SHP77 (cell line): ENCODE results near the gene NPEPPS.
A peak's percentile ranks its signal among the peaks of the same experiment; 100 is the strongest.
"Not testable (repeated sequence)": the region's sequence is repeated elsewhere in the genome, so short reads cannot be mapped to it uniquely, and the experiment has no call there.

Experiments
- DNase-seq, 2 experiments: peaks; one replicate each; lab custom pipeline; 2025; lab: John Stamatoyannopoulos, UW

The NPEPPS gene

GRCh38 chr17:47561698-47562405 is 30.9 kb downstream of the NPEPPS start:
- not testable (repeated sequence) for DNase-seq

GRCh38 chr17:47562406-47562705 is 31.4 kb downstream of the NPEPPS start:
- DNase-seq, result not testable (repeated sequence)

- DNase-seq, result not testable (repeated sequence)
Observed at GRCh38 chr17:47567261-47567660, 36.4 kb downstream of the NPEPPS start.

GRCh38 chr17:47572561-47572960 is 41.7 kb downstream of the NPEPPS start:
- DNase-seq, result not testable (repeated sequence)

GRCh38 chr17:47582416-47582815 is 51.5 kb downstream of the NPEPPS start:
- peak in 1 of 2 experiments; percentile 34 for DNase-seq

- DNase-seq, result not testable (repeated sequence)
Observed at GRCh38 chr17:47586378-47587055, 55.6 kb downstream of the NPEPPS start.

GRCh38 chr17:47593522-47593921 is 62.6 kb downstream of the NPEPPS start:
- DNase-seq, result not testable (repeated sequence)

GRCh38 chr17:47603830-47604597 is 73.1 kb downstream of the NPEPPS start:
- DNase-seq, result no peak

- peak; percentile 79 to 89 for DNase-seq
Observed at GRCh38 chr17:47604598-47604927, 73.7 kb downstream of the NPEPPS start.

- no peak for DNase-seq
Observed at GRCh38 chr17:47605011-47605410, 74.1 kb downstream of the NPEPPS start.

GRCh38 chr17:47607481-47607880 is 76.6 kb downstream of the NPEPPS start:
- no peak for DNase-seq

GRCh38 chr17:47611372-47612350 is 80.8 kb downstream of the NPEPPS start:
- DNase-seq, result no peak

- DNase-seq, result peak; percentile 45 to 48
Observed at GRCh38 chr17:47615766-47616424, 85.0 kb downstream of the NPEPPS start.

- DNase-seq, result no peak
Observed at GRCh38 chr17:47618410-47618809, 87.5 kb downstream of the NPEPPS start.

- peak; percentile 66 to 78 for DNase-seq
Observed at GRCh38 chr17:47620503-47621245, 89.8 kb downstream of the NPEPPS start.

- no peak for DNase-seq
Observed at GRCh38 chr17:47621293-47622179, 90.6 kb downstream of the NPEPPS start.

- DNase-seq, result no peak
Observed at GRCh38 chr17:47622180-47622549, 91.3 kb downstream of the NPEPPS start.

GRCh38 chr17:47624727-47625068 is 93.8 kb downstream of the NPEPPS start:
- no peak for DNase-seq

- no peak for DNase-seq
Observed at GRCh38 chr17:47628014-47628566, 97.2 kb downstream of the NPEPPS start.
